PFSK-1 (cell line): ENCODE results near the gene DDN. TPM values are rescaled to one million over a fixed set of nuclear protein-coding genes. Genes with fewer than 3 reads are reported as not detected.
A peak's percentile ranks its signal among the peaks of the same experiment; 100 is the strongest.

Experiments
- FOXP2 ChIP-seq: optimal IDR thresholded peaks from 2 replicates; pipeline ENCODE3; 2011; ENCODE audit warnings: borderline replicate concordance, control low read depth, inconsistent platforms; ENCODE audit not compliant: insufficient read depth; ENCODE audit errors: extremely low read length, extremely low read depth
- POLR2AphosphoS5 ChIP-seq: IDR thresholded peaks from 2 replicates; pipeline ENCODE4 v1.6.1; 2012; ENCODE audit warnings: low read depth, mild to moderate bottlenecking, control low read depth, low read length, moderate library complexity
- REST ChIP-seq, 2 experiments: IDR thresholded peaks; 2 replicates each; pipeline versions ENCODE4 v1.6.1 to v1.8.0; 2011 to 2012; ENCODE audit warnings: low read depth in 2 of 2, low read length in 2 of 2, control low read depth in 1 of 2, inconsistent platforms in 1 of 2, mild to moderate bottlenecking in 1 of 2, moderate library complexity in 1 of 2; ENCODE audit not compliant: insufficient read depth in 1 of 2
- SIN3A ChIP-seq: IDR thresholded peaks from 2 replicates; pipeline ENCODE4 v1.6.1; 2012; ENCODE audit warnings: mild to moderate bottlenecking, low read length, moderate library complexity, borderline replicate concordance; ENCODE audit not compliant: insufficient read depth
- TAF1 ChIP-seq: IDR thresholded peaks from 2 replicates; pipeline ENCODE4 v1.6.1; 2012; ENCODE audit warnings: low read length, control low read depth, borderline replicate concordance; ENCODE audit not compliant: insufficient read depth
- polyA plus RNA-seq: library from polyadenylated mRNA; unstranded; fragments of >200 nt; gene quantifications from one replicate; pipeline ENCODE4 v1.2.1, GENCODE V29; 2012; ENCODE audit warnings: low read depth, missing spikeins; ENCODE audit not compliant: insufficient read length

DDN gene
- 1.4 TPM for polyA plus RNA-seq

- TF ChIP-seq POLR2AphosphoS5 (no peak), FOXP2 (peak; percentile 15)
Measured at GRCh38 chr12:48999371-49000131, at the start of gene DDN. Gene DDN (minus strand): TSS chr12:48999375. CDS start chr12:48999287, 88 bp downstream.

DNA sequence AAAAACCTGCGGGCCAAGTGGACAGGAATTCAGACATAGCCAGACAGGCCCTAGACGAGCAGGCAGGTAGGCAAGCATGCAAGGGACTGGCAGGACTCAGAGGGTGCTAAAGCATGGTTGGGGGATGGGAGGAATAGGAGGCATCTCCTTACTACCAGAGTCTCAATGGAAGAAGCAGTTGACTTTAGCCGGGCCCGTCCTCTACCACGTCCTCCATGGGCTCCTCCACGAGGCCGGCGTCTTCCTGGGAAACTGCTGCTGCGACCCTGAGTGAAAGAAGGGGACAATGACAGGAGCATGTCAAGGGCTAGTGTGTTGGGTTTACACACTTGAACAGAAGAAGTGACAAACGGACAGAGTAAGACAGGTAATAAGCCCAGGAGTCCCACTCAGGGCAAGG lies 49.8 kb upstream of the DDN start:
- TF ChIP-seq REST (IDR thresholded peaks at IDR 0.05; ENCODE audit: insufficient read depth in 1 of 2, low read depth in 2 of 2, low read length in 2 of 2), result no peak
- no peak for TF ChIP-seq SIN3A
- TF ChIP-seq POLR2AphosphoS5, result no peak
- no peak for TF ChIP-seq TAF1
- TF ChIP-seq FOXP2, result no peak

DNA sequence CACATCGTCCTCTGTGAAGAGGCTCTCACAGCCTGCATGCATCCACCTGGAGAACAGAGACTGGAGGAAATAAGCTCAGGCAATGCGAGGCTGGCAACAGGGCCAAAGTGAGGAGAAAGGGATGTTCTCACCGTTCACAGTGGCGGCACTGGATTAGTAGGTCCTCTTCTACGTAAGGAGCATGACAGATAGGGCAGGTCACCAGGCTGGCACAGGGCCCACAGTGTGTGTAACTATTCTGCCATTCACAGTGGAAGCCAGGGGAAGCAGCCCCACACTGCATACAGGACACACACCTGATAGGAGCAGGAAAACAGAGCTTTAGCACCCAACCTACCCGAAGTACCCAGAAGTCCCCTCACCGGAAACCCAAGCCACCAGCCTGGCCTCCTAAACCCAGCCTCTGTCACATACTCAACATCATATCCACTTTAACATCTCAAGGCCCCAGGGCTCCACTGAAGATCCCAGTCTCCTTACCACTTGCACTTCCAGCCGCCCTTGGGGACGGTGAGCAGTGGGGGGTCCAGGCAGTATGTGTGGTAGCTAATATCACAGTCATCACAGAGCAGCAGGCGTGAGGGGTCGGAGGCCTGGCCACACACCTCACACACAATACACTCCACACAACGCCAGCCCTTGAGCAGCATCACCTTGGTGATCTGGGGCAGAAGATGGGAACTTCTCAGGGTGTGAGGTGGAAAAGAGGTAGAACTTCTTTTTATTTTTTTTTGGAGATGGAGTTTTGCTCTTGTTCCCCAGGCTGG lies 47.1 kb upstream of the DDN start:
- TF ChIP-seq SIN3A (no peak), FOXP2 (no peak), REST (IDR thresholded peaks at IDR 0.05; ENCODE audit: insufficient read depth in 1 of 2, low read depth in 2 of 2, low read length in 2 of 2) (no peak), POLR2AphosphoS5 (no peak), TAF1 (no peak)

GRCh38 chr12:49044660-49045059 lies 45.5 kb upstream of the DDN start:
- TF ChIP-seq POLR2AphosphoS5 (no peak), REST (IDR thresholded peaks at IDR 0.05; ENCODE audit: insufficient read depth in 1 of 2, low read depth in 2 of 2, low read length in 2 of 2) (no peak), TAF1 (no peak), SIN3A (no peak), FOXP2 (no peak)

DNA sequence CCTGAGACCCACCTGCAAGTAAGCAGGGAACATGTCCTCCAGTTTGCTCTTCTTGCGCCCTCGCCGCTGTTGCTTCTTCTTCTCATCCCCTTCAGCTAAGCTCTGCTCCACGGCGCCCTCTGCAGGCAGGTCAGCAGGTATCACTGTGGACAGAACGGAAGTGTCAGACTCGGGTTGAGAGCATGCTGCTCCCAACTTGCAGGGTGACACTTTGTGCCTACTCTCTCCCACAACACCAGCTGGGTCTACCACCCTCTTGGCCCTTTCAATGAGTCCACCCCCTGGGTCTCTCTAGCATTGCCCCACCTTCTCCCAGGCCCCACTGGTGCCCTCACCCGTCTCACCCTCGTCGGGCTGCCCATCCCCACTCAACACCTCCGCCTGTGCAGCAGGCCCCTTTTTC lies 44.7 kb upstream of the DDN start:
- TF ChIP-seq REST (IDR thresholded peaks at IDR 0.05; ENCODE audit: insufficient read depth in 1 of 2, low read depth in 2 of 2, low read length in 2 of 2) (no peak), POLR2AphosphoS5 (no peak), SIN3A (no peak), TAF1 (no peak), FOXP2 (no peak)
